Measurements from ENCODE around the gene SLIT2.

Gene SLIT2

DNA sequence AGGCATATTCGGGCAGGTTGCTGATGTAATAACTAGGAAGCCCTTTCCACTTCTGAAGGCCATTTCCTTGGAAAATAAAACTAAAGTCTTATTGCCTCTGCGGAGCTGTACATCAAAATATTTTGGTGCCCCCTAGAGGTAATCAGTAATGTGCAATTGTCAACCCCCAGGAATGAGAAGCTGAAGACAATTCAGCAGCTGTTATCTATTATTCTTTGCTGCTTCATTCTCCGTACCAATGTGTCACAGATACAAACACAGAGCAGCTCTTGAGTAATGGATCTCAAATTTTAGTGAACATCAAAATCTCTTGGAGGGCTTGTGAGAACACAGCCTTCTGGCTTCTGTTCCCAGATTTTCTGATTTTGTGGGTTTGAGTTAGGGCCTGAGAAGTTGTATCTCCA lies 3.5 kb upstream of the SLIT2 start:
- TF ChIP-seq, protein P1, sequence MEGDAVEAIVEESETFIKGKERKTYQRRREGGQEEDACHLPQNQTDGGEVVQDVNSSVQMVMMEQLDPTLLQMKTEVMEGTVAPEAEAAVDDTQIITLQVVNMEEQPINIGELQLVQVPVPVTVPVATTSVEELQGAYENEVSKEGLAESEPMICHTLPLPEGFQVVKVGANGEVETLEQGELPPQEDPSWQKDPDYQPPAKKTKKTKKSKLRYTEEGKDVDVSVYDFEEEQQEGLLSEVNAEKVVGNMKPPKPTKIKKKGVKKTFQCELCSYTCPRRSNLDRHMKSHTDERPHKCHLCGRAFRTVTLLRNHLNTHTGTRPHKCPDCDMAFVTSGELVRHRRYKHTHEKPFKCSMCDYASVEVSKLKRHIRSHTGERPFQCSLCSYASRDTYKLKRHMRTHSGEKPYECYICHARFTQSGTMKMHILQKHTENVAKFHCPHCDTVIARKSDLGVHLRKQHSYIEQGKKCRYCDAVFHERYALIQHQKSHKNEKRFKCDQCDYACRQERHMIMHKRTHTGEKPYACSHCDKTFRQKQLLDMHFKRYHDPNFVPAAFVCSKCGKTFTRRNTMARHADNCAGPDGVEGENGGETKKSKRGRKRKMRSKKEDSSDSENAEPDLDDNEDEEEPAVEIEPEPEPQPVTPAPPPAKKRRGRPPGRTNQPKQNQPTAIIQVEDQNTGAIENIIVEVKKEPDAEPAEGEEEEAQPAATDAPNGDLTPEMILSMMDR (IDR thresholded peaks at IDR 0.05; ENCODE audit: insufficient read depth, low read depth, low read length, missing control alignments): peak; percentile 46
- peak; percentile 29 for DNase-seq (ENCODE audit: low read depth)
- no peak overlapping the region for H3K4me3 ChIP-seq (ENCODE audit: low read depth, low read length)

DNA sequence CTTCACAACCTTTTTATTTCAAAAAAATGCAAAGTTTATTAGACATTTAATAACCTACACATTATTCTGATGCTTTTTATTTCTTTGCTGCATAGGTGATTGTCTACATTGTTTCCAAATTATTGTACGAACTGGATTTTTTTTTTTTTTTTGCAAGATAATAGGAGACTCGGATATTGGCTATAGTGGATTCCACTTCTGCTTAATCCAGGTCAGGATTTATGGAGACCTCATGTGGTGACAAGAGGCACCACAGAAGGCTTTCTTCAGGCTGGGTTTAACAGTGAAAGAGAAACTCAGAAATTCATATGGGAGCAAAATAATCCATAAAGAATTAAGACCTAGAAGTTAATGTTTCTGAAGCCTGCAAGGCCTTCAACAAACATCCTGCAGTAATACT lies 2.4 kb upstream of the SLIT2 start:
- no peak overlapping the region for H3K4me3 ChIP-seq (ENCODE audit: low read depth, low read length)
- DNase-seq (ENCODE audit: low read depth): no peak

DNA sequence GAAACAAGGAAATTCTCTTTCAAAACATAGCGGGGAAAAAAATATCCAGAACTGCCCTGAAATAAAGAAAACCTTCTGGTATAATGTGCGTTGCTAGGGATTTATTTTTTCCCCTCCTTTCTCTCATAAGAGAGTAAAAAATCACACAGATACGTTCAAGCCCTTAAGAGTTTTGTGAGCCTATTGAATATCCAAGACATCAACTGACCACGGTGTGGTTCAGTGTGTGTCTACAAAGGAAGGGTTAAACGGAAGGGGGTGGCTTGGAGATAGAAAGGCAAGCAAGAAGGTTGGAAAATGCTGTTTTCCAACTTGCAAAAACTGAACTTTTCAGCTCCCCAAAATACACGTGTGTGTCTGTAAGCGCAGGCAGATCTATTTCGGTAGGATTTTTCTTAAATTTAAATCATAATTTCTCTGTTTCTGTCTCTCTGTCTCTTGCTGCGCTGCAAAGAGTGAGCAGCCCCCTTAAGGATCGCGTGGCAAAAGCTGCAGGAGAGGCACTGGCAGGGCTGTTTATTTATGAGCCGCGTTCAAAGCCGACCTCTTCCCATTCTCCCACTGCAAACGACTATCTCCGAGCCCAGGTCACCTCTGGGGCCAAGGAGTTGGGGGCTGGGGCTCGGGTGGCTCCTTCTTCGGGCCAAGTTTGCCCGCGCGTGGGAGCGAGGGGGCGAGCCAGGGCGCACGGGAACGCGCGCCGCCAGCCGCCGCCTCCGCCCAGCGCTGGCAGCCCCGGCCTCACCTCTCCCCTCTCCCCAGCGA lies 492 bp upstream of the SLIT2 start:
- peak overlapping the region; percentile 42; the same call in 1 of the 2 replicates for H3K4me3 ChIP-seq (ENCODE audit: low read depth, low read length)
- DNase-seq (ENCODE audit: low read depth): no peak
- TF ChIP-seq, protein P1 (IDR thresholded peaks at IDR 0.05; ENCODE audit: insufficient read depth, low read depth, low read length, missing control alignments): no peak

More for the DNA sequence above, 2.4 kb upstream of the SLIT2 start:
- TF ChIP-seq, protein P1 (IDR thresholded peaks at IDR 0.05; ENCODE audit: insufficient read depth, low read depth, low read length, missing control alignments): no peak

DNA sequence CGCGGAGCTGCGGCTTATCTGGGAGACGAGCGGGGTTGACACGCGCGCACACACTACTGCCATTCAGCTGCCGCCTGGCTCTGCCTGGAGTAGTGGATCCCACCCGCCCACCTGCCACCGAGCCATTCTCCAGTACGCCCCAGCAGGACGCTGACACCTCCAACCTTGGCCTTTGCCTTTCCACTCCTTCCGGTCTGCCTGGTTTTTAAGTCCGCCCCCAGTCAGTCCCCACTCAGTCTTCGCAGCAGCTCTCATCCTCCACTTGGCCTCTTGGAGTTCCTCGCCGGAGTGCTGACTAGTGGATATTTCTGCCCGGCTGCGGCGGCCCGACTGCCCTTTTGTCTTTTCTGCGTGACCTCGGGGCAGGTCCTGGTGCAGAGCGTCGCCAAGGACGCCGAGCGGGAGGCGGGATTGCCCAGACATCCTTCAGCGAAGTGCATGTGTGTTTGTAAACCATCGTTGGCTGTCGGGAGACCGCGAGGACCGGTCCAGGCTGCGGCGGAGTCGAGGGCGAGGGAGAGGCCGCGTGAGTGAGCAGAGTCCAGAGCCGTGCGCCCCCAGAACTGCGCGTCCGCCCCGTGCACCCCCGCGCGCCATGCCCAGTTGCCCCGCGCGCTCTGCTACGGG lies 1.1 kb downstream of the SLIT2 start:
- peak overlapping the region; percentile 42; the same call in 1 of the 2 replicates for H3K4me3 ChIP-seq (ENCODE audit: low read depth, low read length)
- no peak for DNase-seq (ENCODE audit: low read depth)
- TF ChIP-seq, protein P1 (IDR thresholded peaks at IDR 0.05; ENCODE audit: insufficient read depth, low read depth, low read length, missing control alignments): no peak

DNA sequence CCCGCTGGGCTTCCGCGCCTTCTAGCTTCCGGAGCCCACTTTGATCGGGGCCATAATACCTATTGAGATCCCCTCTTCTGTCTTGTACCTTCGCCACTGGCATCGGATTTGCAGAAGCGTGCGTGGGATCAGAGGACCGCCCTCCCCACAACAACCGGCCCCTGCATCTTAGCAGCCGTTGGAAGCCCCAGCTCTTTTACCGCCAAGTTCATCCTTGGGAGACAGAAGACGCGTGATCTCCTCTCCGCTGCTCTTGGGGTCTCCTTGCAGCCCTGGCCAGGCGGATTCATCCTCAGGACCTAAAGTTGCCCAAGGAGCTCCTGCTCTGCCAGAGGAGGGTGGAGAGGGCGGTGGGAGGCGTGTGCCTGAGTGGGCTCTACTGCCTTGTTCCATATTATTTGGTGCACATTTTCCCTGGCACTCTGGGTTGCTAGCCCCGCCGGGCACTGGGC lies 1.6 kb downstream of the SLIT2 start:
- no peak overlapping the region for H3K4me3 ChIP-seq (ENCODE audit: low read depth, low read length)
- DNase-seq (ENCODE audit: low read depth): no peak
- TF ChIP-seq, protein P1 (IDR thresholded peaks at IDR 0.05; ENCODE audit: insufficient read depth, low read depth, low read length, missing control alignments): no peak

DNA sequence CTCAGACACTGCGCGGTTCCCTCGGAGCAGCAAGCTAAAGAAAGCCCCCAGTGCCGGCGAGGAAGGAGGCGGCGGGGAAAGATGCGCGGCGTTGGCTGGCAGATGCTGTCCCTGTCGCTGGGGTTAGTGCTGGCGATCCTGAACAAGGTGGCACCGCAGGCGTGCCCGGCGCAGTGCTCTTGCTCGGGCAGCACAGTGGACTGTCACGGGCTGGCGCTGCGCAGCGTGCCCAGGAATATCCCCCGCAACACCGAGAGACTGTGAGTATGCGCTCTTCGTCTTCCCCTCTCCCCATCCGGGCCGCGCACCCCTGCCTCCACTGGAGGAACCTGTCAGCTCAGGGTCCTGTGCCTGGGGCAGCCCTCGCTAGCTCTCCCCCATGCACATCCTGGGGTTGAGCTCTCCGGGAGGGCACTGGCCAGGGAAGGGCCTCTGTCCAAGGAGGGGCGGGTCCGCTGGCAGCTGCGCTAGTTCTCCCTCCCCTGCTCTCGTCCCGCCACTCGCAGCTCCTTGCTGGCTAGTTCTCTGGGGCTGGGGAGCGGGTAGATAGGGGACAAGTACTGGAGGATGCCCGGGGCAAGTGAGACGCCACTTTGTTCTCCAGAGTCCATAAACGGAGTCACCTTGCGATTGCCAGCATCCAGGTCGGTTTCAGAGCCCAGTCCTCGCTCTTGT lies 2.2 kb downstream of the SLIT2 start:
- no peak for DNase-seq (ENCODE audit: low read depth)
- TF ChIP-seq, protein P1 (IDR thresholded peaks at IDR 0.05; ENCODE audit: insufficient read depth, low read depth, low read length, missing control alignments): no peak
- no peak overlapping the region for H3K4me3 ChIP-seq (ENCODE audit: low read depth, low read length)

Data from GM12865 (cell line).